H9 (cell line): ENCODE results near the gene PLXNA4. TPM values are rescaled to one million over a fixed set of nuclear protein-coding genes. Genes with fewer than 3 reads are reported as not detected.

Source experiments
- DNase-seq: peaks from one replicate; pipeline ENCODE4 v3.0.0-alpha.2; 2017
- H2AFZ ChIP-seq: one replicate; pipeline ENCODE4 v1.6.1; 2013; ENCODE audit warnings: mild to moderate bottlenecking, low read length, control low read depth, moderate library complexity
- H2AK5ac ChIP-seq: 2 replicates; pipeline ENCODE4 v1.6.1; 2013; ENCODE audit warnings: low read length, control low read depth, mixed read lengths; ENCODE audit not compliant: insufficient read length
- H2BK120ac ChIP-seq: one replicate; pipeline ENCODE4 v1.6.1; 2013; ENCODE audit warnings: low read depth, mild to moderate bottlenecking, low read length, control low read depth, inconsistent platforms; ENCODE audit not compliant: poor library complexity, severe bottlenecking
- H2BK12ac ChIP-seq: 2 replicates; pipeline ENCODE4 v1.6.1; 2013; ENCODE audit warnings: low read length, control low read depth, mixed read lengths, low read depth; ENCODE audit not compliant: insufficient read length
- H2BK15ac ChIP-seq: 2 replicates; pipeline ENCODE4 v1.6.1; 2013; ENCODE audit warnings: low read depth, low read length, control low read depth
- H2BK20ac ChIP-seq: one replicate; pipeline ENCODE4 v1.6.1; 2013; ENCODE audit warnings: low read depth, mild to moderate bottlenecking, low read length, control low read depth, inconsistent platforms; ENCODE audit not compliant: poor library complexity, severe bottlenecking
- H2BK5ac ChIP-seq: 2 replicates; pipeline ENCODE4 v1.6.1; 2013; ENCODE audit warnings: low read length, control low read depth, mixed read lengths; ENCODE audit not compliant: insufficient read length
- H3K14ac ChIP-seq: 2 replicates; pipeline ENCODE4 v1.6.1; 2013; ENCODE audit warnings: low read length, control low read depth; ENCODE audit not compliant: insufficient read depth
- H3K18ac ChIP-seq: 2 replicates; pipeline ENCODE4 v1.6.1; 2013; ENCODE audit warnings: low read depth, mild to moderate bottlenecking, mixed read lengths, low read length, control low read depth; ENCODE audit not compliant: insufficient read length
- H3K23ac ChIP-seq: 2 replicates; pipeline ENCODE4 v1.6.1; 2013; ENCODE audit warnings: low read length, control low read depth, mixed read lengths, low read depth; ENCODE audit not compliant: insufficient read length
- H3K23me2 ChIP-seq: 2 replicates; pipeline ENCODE4 v1.6.1; 2013; ENCODE audit warnings: low read depth, mild to moderate bottlenecking, mixed read lengths, low read length, control low read depth; ENCODE audit not compliant: insufficient read length, poor library complexity, severe bottlenecking
- H3K27ac ChIP-seq: 2 replicates; pipeline ENCODE4 v1.5.1; 2013; ENCODE audit warnings: low read length, control low read depth, mixed read lengths, low read depth; ENCODE audit not compliant: insufficient read length
- H3K27me3 ChIP-seq: 2 replicates; pipeline ENCODE4 v1.6.1; 2013; ENCODE audit warnings: low read length, control low read depth, inconsistent platforms; ENCODE audit not compliant: insufficient read depth
- H3K4ac ChIP-seq: 2 replicates; pipeline ENCODE4 v1.6.1; 2013; ENCODE audit warnings: low read depth, mild to moderate bottlenecking, control low read depth, inconsistent platforms, low read length, moderate library complexity
- H3K4me1 ChIP-seq: 2 replicates; pipeline ENCODE4 v1.6.1; 2013; ENCODE audit warnings: low read length, control low read depth, inconsistent platforms; ENCODE audit not compliant: insufficient read depth
- H3K4me2 ChIP-seq: 2 replicates; pipeline ENCODE4 v1.6.1; 2013; ENCODE audit warnings: low read length, control low read depth, mixed read lengths; ENCODE audit not compliant: insufficient read length, insufficient read depth
- H3K56ac ChIP-seq: 2 replicates; pipeline ENCODE4 v1.6.1; 2013; ENCODE audit warnings: low read depth, mild to moderate bottlenecking, mixed read lengths, low read length, control low read depth; ENCODE audit not compliant: insufficient read length
- H3K79me1 ChIP-seq: 2 replicates; pipeline ENCODE4 v1.6.1; 2013; ENCODE audit warnings: low read depth, mild to moderate bottlenecking, moderate library complexity, low read length, control low read depth, inconsistent platforms; ENCODE audit not compliant: insufficient read depth, poor library complexity, severe bottlenecking
- H3K79me2 ChIP-seq: 2 replicates; pipeline ENCODE4 v1.6.1; 2013; ENCODE audit warnings: low read length, control low read depth, inconsistent platforms; ENCODE audit not compliant: insufficient read depth
- H3K9ac ChIP-seq: 2 replicates; pipeline ENCODE4 v1.6.1; 2013; ENCODE audit warnings: low read length, control low read depth, mixed read lengths; ENCODE audit not compliant: insufficient read length; ENCODE audit errors: extremely low read depth
- H3K9me3 ChIP-seq: one replicate; pipeline ENCODE4 v1.6.1; 2013; ENCODE audit warnings: low read depth, low read length, inconsistent platforms; ENCODE audit not compliant: control insufficient read depth
- H3T11ph ChIP-seq: one replicate; pipeline ENCODE4 v1.6.1; 2013; ENCODE audit warnings: mild to moderate bottlenecking, low read length, control low read depth, inconsistent platforms
- H4K20me1 ChIP-seq: one replicate; pipeline ENCODE4 v1.6.1; 2013; ENCODE audit not compliant: control insufficient read depth, insufficient read length, insufficient read depth
- H4K5ac ChIP-seq: 2 replicates; pipeline ENCODE4 v1.6.1; 2013; ENCODE audit warnings: low read depth, mild to moderate bottlenecking, mixed read lengths, low read length, control low read depth; ENCODE audit not compliant: insufficient read length
- H4K8ac ChIP-seq: replicated peaks from 2 replicates; pipeline ENCODE4 v1.6.1; 2013; ENCODE audit warnings: low read length, control low read depth, mixed read lengths, low read depth; ENCODE audit not compliant: insufficient read length
- H4K91ac ChIP-seq: 2 replicates; pipeline ENCODE4 v1.6.1; 2013; ENCODE audit warnings: low read depth, mild to moderate bottlenecking, moderate library complexity, mixed read lengths, low read length, control low read depth; ENCODE audit not compliant: insufficient read length
- H3K27ac Mint-ChIP-seq, 3 experiments: 2 replicates in 2 of 3; 3 replicates in 1 of 3; pipeline ENCODE4 v1.8.0; 2020 to 2021; ENCODE audit warnings: mixed read lengths in 3 of 3, mild to moderate bottlenecking in 1 of 3, moderate library complexity in 1 of 3
- H3K27me3 Mint-ChIP-seq: 2 replicates; pipeline ENCODE4 v1.8.0; 2021; ENCODE audit warnings: low read depth, mild to moderate bottlenecking, moderate library complexity, mixed read lengths
- H3K36me3 Mint-ChIP-seq, 3 experiments: 2 replicates in 2 of 3; 3 replicates in 1 of 3; pipeline ENCODE4 v1.8.0; 2020 to 2021; ENCODE audit warnings: low read depth in 3 of 3, mixed read lengths in 3 of 3; ENCODE audit not compliant: insufficient read depth in 1 of 3
- H3K4me1 Mint-ChIP-seq, 2 experiments: 2 replicates each; pipeline ENCODE4 v1.8.0; 2020; ENCODE audit warnings: mixed read lengths in 2 of 2
- H3K4me3 Mint-ChIP-seq, 2 experiments: 2 replicates in 1 of 2; 3 replicates in 1 of 2; pipeline ENCODE4 v1.8.0; 2020 to 2021; ENCODE audit warnings: mild to moderate bottlenecking in 2 of 2, mixed read lengths in 2 of 2, moderate library complexity in 1 of 2
- H3K9me3 Mint-ChIP-seq, 2 experiments: 2 replicates in 1 of 2; 3 replicates in 1 of 2; pipeline ENCODE4 v1.8.0; 2020; ENCODE audit warnings: mild to moderate bottlenecking in 2 of 2, mixed read lengths in 2 of 2, moderate library complexity in 1 of 2
- CTCF ChIP-seq: fragments of 200-600 bp; sonication (generic); conservative IDR thresholded peaks from 3 replicates; pipeline ENCODE4 v1.8.0; 2021; ENCODE audit warnings: antibody characterized with exemption, mild to moderate bottlenecking
- WGBS: extraction: QIAGEN DNeasy Blood & Tissue Kit; methylation state at CpG from one replicate; pipeline ENCODE4 v1.1.7; 2013; ENCODE audit warnings: missing lambda C conversion rate, low lambda C conversion rate, mixed read lengths; ENCODE audit not compliant: insufficient read length; ENCODE audit errors: extremely low coverage; 5-methylcytosine and 5-hydroxymethylcytosine counted together
- total RNA-seq: library from RNA; stranded (reverse); gene quantifications from 2 replicates; pipeline ENCODE4 v1.2.1, GENCODE V29; 2021

The PLXNA4 gene
- total RNA-seq, 1 experiment from 2014 or later: 0.35 TPM

GRCh38 chr7:132410861-132411541 lies 165.3 kb downstream of the PLXNA4 start:
- Histone ChIP-seq H2BK15ac (no peak overlapping the region), H2AK5ac (no peak overlapping the region), H2BK5ac (no peak overlapping the region), H4K5ac (no peak overlapping the region), H4K91ac (no peak overlapping the region), H3K27ac (no peak overlapping the region), H4K20me1 (no peaks in the 10 kb centered on the region), H2BK20ac (no peak overlapping the region), H3K9me3 (no peaks in the 10 kb centered on the region), H3T11ph (no peak overlapping the region), H3K79me2 (no peaks in the 10 kb centered on the region), H3K23ac (no peak overlapping the region), H2BK12ac (no peak overlapping the region), H2AFZ (no peak overlapping the region), H3K4me1 (no peaks in the 10 kb centered on the region), H3K79me1 (no peaks in the 10 kb centered on the region), H3K4me2 (no peak overlapping the region), H3K23me2 (no peaks in the 10 kb centered on the region), H2BK120ac (no peak overlapping the region), H4K8ac (no peak overlapping the region), H3K9ac (no peak overlapping the region), H3K18ac (no peak overlapping the region), H3K4ac (no peak overlapping the region), H3K27me3 (no peaks in the 10 kb centered on the region; the same call in 1 of the 2 replicates), H3K56ac (no peak overlapping the region), H3K14ac (no peak overlapping the region)
- no peak for TF ChIP-seq CTCF
- Mint-ChIP-seq H3K36me3 (no peaks in the 10 kb centered on the region), H3K4me1 (peaks cover 12 to 20% of the 10 kb centered on the region in 2 experiments), H3K9me3 (no peaks in the 10 kb centered on the region), H3K4me3 (no peak overlapping the region), H3K27ac (no peak overlapping the region), H3K27me3 (peaks cover 8% of the 10 kb centered on the region; the same call in 1 of the 2 replicates)
- no CpG with 5 or more reads among the region's 11 CpGs for WGBS
- no peak for DNase-seq
